GM21528 (cell line): Measurements from ENCODE around the gene CLK1.
"Not testable (repeated sequence)": the region's sequence is repeated elsewhere in the genome, so short reads cannot be mapped to it uniquely, and the experiment has no call there.

Experiments used
- ATAC-seq: cut with Tn5 transposase; IDR thresholded peaks from one replicate; pipeline ENCODE4 v1.9.1; 2021; ENCODE audit warnings: mild to moderate bottlenecking, moderate library complexity; ENCODE audit not compliant: unreplicated experiment, low FRiP score

The CLK1 gene

DNA sequence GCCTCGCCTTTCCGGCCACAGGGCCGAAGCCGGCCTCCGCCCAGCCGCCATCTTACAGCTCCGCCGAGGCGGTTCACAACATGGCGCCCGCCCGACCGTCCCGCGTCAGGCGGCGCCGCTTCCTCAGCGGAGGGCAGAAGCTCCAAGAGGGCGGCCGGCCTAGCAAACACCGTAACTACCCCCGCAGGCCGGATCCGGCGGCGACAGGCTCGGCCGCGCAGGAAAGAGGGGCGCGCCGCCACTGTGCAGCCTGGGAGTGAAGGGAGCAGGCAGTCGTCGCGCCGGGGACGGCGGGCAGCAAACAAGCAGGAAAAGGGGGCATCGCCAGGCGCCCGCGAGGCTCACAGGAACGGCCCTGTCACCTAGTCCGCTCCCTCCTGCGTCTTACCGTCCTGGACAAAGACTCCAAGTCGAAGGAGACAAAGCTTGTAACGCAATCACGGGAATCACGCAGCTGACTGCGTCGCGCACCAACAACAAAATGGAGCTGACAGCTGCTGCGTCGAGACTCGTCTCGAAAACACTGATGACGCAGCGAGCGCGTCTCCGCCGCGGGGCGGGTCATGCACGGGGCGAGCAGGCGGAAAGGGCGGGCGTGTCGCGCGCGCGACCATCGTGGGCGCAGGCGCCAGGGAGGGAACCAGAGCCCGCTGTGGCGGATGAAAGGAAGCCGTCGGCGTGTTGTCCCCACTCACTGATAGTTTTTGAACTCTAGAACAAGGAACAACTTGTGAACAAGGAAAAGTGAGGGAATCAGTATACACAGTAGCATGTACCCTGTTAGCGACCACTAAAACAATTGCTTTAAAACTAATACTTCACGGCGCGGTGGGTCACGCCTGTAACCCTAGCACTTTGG lies at the start of gene CLK1:
TSS of gene CLK1 (minus strand) at position 483 of the 859 bp plus-strand sequence. CDS start 2,796 bp downstream, outside the sequence.
- peak; percentile 89 for ATAC-seq

DNA sequence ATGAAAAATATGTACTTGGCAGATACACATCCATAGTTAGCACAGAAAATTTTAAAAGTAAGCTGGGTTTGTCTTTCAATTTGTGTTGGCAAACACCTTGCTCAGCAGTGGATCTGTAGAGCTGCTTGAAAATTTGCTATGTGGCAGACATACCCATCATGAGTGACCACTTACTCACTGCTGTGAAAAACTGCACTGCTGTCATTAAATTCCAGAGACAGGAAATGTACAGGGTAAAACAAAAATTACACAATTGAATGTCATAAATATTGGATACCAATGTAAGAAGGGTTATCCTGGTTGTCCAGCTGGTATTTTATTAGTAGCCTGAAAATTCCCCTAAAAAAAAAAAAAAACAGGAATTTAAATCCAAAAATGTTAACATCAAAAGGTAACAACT lies 49.2 kb upstream of the CLK1 start:
- ATAC-seq: no peak

DNA sequence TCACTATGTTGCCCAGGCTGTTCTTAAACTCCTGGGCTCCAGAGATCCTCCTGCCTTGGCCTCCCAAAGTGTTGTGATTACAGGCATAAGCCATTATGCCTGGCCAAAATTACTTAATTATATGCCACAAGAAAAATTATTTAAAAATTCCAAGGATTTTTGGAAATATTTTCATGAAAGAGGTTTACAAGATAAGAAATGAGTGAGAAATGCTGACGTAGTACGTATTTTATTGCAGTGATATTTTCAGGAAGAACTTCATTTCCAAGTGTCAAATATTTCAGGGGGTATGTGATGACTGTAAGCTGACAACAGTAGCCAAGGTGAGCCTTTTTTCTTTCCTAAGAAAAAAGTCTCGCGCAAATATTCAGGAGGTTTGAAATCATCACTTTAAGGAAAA lies 45.5 kb upstream of the CLK1 start:
- ATAC-seq: no peak

DNA sequence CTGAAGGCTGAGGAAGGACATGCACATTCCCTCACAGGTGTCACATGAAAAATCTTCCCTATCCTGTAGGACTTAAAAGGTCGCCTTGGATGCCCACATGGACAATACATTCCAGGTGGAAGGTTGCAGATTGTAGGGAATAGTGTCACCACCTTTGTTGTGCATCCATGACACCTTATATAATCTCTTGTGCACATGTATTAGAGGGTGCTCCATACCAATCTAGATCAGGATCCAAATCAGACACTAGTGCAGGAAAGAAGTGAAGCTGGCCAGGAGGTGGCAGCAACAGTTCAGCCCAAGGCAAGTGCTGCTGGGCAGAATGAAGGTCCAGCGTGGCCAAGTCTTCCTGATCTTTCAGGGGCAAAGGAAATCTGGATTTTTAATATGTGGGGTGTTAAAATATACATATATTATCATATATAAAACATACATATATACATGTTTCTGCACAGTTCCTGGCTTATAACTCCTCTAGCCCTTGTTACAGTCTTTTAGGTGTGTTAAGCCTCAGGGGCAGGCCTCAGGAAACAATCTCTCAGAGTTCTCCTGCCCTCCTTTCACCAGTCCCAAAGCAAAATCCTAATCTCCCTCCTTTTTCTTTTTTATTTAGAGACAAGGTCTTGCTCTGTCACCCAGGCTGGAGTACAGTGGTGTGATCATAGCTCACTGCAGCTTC lies 41.3 kb upstream of the CLK1 start:
- no peak for ATAC-seq

DNA sequence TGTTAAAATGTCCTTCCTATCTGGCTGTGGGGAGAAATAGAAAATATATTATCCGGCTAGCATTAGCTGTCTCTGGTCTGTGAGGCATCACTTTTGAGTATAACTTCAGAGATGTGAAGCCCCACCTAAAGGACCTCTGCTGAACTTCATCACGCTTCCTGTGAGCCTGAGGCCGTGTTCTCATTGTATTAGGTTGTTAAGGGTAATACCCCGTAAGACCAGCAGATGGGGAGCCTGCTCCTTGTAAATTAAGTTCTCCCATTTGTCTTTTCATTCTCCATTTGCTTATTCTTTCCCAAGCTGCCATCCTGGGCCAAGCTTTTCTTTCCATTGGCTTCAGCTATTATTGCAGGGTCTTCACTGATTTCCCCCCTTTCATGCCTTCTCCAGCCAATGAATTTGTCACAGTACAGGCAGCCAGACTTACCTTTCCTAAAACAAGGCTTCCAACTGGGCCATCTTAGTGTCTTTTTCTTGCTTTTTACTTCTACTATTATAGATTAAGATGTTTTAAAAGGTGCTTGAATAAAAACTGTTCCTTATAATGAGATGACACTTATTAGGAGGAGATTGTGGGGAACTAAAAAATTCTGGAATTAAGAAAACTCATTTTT lies 37.1 kb upstream of the CLK1 start:
- ATAC-seq: peak; percentile 92

DNA sequence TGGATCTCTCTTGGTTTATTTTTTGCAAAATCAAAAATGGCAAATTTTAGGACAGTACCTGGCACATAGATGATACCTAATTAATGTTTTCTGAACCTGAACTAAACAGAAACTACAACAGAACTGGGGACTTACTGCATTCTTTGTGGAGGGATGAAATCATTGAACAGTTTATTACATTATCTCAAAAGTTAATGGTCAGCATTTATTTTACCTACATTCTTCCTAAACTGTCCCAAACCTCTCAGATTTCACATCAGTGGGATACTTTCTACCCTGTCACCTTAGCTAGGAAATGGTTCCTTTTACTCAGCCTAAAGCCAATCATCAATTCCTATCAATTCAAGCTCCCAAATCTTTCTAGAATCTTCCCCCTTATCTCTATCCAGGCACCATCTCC lies 35.0 kb upstream of the CLK1 start:
- ATAC-seq: no peak

DNA sequence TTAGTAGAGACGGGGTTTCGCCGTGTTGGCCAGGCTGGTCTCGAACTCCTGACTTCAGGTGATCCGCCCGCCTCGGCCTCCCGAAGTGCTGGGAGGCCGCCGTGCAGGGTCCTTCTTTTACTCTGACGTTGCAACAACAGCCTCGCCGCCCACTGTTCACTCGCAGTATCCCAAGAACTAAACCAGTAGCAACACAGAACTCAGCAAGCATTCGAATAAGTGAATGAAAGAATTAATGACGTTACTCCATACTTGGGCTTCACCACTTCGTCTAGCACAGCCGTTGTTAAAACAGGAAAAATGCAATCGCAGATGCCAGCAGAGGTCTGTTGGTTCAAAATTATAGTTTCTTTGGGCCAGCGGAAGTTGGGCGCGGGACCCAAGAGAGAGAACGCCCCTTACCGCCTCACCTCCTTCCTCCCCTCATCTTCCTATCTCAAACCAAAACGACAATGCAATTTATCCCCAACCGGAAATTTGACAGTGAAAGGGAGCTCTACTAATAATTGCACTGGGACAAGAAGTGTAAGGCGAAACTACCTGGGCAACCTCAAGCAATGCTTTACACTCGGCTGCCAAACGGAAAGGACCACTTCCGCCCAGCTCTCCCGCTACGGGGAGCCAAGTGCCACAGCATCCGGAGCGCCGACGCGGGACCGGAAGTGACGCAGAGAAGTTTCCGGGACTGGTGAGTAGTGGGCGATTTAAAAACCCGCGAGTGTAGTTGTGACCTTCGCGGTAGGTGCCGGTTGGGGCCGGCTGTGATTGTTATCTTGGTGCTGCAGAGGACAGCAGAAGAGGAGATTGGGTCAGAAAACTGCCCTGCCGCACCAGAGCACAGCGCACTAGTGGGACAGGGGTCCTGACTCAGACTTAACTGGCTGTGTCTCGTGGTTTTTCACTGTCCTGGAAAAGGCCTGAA lies 24.5 kb upstream of the CLK1 start, which contains the start of the genes NIF3L1 and PPIL3:
TSS of gene NIF3L1 (plus strand) at position 668 of the 922 bp plus-strand sequence. CDS start 2,573 bp downstream, outside the sequence.
TSS of gene PPIL3 (minus strand) at position 374 of the 922 bp plus-strand sequence. CDS start 1,462 bp downstream, outside the sequence.
- peak; percentile 88 for ATAC-seq

DNA sequence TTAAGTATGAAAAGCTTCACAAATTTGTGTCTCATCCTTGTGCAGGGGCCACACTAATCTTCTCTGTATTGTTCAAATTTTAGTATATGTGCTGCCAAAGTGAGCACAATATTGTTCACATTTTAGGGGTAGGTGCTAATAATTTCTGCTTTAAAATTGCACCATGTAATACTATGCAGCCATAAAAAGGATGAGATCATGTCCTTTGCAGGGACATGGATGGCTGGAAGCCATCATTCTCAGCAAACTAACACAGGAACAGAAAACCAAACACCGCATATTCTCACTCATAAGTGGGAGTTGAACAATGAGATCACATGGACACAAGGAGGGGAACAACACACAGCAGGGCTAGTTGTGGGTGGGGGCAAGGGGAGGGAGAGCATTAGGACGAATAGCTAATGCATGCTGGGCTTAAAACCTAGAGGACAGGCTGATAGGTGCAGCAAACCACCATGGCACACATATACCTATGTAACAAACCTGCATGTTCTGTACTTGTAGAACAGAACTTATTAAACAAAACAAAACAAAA lies 17.3 kb upstream of the CLK1 start:
- not testable (repeated sequence) for ATAC-seq

DNA sequence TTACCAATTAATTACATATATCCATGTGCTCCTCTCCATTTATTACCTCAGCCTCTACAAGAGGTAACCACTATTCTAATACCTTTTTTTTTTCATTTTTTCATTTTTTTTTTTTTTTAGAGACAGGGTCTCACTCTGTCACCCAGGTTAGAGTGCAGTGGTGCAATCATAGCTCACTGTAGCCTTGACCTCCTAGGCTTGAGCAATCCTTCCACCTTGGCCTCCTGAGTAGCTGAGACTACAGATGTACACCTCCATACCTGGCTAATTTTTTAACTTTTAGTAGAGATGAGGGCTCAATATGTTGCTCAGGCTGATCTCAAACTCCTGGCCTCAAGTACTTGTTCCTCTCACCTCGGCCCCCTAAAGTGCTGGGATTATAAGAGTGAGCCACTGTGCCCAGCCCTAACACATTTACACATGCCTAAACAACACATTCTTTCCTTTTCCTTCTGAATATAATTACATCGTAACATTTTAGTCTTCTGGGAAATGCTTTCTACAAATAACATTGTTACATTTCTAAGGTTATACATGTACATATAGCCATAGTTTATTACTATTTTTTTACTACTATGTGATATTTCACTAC lies 13.9 kb upstream of the CLK1 start:
- ATAC-seq: no peak

DNA sequence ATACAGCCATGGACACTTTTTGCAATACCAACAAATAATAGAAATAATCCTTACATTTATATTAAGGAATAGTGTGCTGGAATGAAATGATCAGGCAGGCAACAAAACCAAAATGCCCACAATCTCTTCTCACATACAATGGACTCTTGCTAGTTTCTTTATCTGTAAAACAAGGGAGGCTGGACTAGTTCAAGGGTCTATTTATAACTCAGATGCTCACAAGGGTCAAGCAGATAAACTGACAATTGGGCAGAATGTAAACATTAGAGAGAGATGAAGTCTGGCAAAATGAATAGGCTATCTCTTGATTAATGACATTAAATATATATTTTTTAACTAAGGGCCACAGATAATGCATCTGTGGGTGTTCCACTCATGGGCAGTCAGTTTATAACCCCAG lies 13.0 kb upstream of the CLK1 start:
- no peak for ATAC-seq

DNA sequence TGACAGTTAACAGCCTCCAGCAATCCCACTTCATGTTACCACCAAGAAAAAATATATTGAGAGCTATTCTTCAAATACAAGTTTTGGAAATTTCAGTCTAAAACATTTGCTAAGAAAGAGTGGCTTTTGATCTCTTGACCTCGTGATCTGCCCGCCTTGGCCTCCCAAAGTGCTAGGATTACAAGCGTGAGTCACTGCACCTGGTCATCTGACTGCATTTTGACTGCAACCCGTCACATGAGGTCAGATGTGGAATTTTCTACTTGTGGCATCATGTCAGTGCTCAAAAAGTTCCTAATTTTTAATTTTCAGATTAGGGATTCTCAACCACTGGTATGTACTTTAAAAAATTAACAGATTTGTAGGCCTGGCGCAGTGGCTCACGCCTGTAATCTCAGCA lies 9.1 kb upstream of the CLK1 start:
- ATAC-seq: no peak

DNA sequence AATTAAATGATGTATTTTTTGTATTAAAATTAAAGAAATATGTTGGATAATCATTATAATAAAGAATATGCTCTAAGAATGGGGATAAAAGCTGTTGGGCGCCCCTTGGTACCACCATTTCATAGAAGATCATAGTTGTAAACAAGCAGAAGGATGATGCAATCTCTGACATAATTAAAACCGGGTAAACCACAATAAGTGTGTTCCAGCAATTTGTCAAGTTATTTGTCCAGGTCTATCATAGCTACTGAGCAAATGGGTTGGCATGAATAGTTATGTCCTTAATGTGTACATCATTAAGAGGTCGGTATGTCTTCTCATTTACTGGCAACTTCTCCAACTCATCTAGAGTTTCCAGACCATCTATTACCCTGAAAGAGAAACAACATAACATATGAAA lies 6.7 kb upstream of the CLK1 start:
- ATAC-seq: no peak

DNA sequence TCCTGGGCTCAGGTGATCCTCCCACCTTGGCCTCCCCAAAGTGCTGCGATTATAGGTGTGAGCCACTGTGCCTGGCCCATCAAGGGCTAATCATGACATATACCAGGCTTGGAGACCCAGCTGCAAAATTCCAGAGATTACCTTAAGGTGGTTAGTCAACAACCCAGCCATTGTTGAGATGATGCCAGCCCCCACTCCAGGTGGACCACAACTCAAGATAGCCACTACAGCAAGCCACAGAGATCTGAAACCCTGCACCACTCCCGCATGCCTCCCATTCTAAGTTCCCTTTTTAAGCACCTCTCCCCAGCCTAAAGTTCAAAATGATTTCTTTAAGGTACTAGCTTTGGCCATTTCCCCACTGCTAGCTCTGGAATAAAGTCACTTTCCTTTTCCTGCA lies 4.6 kb upstream of the CLK1 start:
- ATAC-seq: no peak

DNA sequence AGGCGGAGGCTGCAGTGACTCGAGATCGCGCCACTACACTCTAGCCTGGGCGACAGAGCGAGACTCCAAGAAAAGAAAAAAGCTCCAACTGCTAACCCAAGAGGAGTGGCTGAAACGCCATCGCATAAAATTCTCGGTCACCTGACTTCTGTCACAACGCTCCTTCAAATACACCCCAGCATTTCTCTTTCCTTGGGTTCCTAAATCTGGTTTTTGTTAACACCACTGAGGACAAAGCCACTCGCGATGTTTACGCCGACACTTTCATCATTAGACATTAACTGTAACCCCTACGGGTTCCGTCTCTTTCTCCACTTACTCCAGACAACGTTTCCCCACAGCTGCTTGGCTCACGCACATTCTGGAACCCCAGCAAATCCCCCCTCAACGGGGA lies 679 bp downstream of the CLK1 start:
- no peak for ATAC-seq

DNA sequence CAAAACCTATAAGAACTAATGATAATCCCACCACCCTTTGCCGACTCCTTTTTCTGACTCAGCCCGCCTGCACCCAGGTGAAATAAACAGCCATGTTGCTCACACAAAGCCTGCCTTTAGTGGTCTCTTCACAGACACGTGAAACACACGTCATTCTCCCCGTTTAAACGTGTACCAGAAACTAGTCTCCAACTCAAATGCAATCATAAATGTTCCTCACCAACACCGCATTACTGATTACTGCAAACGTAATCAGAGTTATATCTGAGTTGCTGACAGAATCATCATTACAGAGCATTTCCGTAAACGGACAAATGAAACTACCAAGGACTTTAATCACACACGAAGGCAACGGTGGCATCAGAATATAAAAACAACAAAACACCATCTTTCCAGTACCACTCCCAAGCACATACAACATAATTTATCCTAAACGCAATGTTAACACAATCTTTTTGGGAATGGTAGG lies 1.9 kb downstream of the CLK1 start:
- ATAC-seq: no peak

DNA sequence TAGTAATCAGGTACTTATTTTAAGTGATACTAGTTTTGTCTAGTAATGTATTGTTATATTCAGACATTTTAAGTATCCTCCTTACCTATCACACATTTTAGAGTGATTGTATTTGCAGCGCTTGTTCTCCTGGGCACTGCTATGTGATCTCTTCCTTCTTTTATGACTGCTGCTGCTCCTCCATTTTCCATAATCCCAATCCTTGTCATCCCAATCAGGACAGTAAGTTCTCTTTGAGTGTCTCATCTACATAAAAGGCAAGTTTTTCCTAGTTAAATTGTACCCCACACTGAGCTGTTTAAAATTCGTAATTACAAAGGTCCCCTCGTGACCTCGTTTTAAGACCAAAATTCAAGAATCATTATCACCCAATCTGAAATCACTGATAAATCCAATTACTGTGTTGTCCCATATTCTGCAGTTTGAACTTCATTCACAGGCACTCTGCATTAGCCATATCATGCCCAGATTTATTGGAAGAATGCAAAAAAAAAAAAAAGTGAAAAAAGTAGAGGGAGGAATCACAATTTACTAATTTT lies 2.8 kb downstream of the CLK1 start:
- ATAC-seq: no peak

DNA sequence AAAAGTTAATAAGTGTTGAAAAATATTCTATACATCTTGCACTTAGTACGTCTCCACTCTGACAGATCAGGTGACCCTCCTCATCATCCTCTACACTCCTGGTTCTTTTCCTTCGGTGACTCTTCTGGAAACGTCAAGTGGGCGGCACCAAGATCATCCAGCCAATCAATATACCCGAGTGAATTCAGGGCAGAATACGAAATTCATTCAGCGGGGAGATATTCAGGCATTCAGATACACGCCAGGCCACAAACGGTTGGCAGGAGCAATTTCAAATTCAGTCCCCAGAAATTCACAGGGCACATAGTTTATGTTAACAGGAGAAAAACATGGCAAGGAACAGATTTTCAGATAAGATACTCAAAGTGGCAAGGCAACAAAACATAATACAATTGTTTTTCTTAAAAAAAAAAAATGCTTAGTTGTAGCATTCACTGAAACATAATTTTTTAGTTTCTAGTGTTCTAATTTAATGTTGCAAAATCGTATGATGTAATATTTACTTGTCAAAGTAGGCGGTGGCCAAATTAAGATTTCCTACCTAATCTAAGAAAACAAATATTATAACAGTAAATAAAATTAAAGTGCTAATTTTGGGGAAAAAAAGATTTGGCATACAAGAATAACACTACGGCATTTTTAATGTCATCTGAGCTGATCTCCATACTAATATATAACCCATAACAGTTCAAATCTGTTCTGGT lies 4.2 kb downstream of the CLK1 start:
- ATAC-seq: no peak

DNA sequence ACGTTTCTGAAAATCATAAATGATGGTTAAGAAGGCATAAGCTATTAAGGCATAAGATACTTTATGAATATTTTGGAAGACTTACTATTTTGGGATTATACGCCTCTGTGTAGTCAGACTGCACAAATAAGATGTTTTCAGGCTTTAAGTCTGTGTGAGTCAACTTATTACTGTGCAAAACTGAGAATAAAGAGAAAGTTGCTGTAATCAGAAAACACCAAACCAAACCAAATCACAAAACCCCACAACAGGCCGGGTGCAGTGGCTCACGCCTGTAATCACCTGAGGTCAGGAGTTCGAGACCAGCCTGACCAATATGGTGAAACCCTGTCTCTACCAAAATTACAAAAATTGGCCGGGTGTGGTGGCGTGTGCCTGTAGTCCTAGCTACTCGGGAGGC lies 7.7 kb downstream of the CLK1 start:
- ATAC-seq: no peak

DNA sequence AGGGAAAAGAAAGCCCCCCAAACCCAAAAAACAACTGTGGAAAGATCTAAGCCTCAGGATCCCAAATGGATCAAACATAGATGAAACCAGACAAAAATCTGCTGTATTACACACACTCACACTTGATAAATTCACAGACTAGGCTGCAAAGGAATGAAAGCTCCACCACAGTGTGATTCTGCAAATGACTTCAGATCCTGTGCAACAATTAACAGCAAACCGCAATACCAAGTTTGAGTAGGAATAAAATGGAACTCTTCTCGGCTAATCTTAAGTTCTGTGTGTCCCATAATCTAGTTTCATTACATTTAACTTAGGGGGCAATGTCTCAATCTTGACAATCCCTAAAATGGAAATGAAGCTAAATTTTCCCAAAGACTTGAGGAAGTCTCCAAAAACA lies 11.9 kb downstream of the CLK1 start:
- no peak for ATAC-seq
